DMS79 (cell line): ENCODE results near the gene GPR158.

Experiments used
- DNase-seq: peaks from one replicate; lab custom pipeline; 2025; lab: John Stamatoyannopoulos, UW

The GPR158 gene

DNA sequence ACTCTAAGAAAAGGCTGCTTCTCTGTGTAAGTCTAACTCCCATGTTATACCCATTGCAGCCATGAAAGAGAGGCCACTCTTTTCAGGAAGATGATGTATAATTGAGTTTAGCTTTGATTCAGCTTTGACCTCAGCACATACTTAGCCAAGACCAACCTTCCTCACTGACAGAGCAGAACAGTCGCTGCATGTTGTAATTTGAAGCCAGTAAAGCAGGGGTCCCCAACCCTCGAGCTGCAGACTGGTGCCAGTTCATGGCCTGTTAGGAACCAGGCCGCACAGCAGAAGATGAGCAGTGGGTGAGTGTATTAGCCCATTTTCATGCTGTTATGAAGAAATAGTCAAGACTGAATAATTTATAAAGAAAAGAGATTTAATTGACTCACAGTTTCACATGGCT lies 223.9 kb downstream of the GPR158 start:
- no peak for DNase-seq

DNA sequence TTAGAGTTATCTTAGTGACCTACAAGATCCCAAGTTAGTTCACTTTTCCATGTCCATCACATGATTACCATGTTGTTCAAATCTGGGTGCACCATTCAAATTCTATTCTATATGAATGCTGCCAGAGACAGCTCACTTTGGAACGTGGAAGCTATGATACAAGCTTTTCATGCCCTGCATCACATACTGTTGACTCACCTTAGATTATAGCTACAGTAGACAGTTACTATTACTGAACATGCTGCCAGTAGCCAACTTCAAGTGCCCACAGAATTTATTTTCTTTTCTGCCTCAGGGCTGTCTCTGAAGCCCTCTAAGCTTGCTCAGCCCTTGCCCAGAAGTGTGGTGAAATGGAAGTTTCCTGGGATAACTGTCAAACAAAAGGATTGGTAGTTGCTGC lies 231.1 kb downstream of the GPR158 start:
- DNase-seq, result no peak

DNA sequence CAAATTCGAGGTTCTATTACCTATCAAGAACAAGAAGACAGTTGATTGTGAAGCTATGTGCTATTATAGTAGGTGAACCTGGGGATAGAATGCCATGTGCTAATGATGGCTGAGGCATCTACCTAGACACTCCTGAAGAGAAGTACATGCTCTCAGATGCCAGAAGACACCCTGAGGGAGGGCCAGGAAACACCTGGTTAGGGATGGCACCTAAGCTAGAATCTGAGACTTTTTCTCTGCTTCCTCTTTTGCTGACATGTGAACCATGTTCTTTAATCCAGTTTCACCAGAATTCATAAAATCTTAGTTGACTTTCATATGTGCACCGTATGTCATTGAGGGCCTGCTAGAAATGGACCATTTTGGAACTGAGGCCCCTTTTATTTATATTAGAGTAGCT lies 242.8 kb downstream of the GPR158 start:
- DNase-seq, result no peak

DNA sequence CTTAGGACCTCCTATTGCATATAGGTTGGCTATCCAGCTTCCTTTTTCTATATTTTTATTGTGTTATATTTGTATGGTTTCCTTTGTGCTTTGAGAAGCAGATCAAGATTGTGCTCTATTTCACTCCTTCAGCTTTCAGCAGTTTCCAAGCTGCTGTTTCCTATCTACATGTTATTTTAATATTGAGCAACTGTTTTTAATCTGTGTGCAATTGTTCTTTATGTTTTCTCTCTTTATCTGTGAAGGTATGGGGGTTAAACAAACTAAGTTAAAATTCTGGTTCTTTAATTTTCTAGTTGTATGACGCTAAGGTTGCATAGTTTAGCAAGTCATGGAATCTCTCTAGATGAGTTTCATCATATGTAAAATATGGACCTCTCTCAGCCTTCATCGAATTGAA lies 251.0 kb downstream of the GPR158 start:
- no peak for DNase-seq

DNA sequence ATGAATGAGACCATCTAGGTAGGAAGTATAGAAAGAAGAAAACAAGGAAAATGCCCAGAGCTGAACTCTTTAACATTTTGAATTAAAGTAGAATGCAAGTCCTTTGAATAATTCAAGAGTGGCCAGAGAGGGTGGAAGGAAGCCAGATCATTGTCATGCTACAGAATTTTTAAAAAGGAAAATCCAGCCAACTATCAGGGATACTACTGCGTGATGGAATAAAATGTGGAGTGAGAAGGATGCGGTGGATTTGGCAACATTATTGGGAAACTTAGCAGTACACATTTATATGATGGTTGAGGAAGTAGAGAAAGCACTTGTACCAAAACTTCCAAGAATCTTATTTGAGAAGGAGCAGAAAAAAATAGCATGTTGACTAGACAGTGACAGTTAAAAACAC lies 261.6 kb downstream of the GPR158 start:
- no peak for DNase-seq

DNA sequence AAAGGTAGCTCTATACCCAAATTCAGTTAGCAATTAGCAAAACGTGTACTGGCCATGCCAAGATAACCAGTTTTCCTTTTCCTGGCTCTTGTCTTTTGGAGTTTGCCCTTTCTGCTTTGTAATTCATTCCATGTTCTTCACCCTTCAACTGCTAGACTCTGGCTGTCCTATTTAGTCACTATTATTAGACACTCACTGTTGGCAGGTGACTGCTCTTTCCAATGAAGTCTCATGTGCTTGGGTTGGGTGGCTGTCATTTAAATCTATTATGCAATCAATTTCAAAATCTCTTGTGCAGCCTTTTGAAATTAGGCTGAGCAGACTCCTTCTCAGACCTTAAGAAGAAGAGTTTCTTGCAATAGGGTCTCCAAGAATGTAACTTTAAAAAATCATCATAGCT lies 266.5 kb downstream of the GPR158 start:
- no peak for DNase-seq

DNA sequence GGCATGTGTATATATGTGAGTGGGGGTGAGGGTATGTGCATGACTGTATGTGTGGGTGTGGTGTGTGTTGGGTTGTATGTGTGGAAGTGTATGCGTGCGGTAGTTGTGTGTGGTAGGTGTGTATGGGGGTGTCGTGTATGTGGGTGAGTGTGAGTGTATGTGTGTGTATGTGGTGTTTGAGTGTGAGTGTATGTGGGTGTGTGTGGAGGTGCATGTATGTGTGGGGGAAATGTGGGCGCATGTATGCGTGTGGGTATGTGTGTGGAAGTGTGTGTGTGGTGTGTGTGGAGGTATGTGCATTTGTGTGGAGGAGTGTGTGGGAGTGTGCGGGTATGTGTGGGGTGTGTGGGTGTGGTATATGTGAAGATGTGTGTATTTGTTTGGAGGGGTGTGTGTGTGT lies 269.5 kb downstream of the GPR158 start:
- DNase-seq, result no peak

DNA sequence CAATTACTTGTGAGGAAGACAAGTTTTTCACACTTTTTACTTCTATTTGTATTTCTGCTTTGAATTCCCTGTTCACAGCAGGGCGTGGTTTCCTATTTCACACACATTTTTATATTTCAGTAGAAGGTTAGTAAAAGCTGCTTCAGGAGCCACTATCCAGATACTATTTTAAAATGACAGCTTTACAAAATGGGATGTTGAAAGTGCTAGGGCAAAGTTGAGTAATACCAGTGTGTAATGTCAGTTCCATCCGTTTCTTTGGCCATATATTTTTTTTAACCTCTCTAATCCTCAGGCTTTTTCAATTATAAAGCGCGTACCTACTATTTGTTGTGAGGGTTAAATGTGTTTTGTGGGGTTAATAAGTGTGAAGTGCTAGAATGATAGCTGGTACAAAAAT lies 276.6 kb downstream of the GPR158 start:
- DNase-seq, result no peak

DNA sequence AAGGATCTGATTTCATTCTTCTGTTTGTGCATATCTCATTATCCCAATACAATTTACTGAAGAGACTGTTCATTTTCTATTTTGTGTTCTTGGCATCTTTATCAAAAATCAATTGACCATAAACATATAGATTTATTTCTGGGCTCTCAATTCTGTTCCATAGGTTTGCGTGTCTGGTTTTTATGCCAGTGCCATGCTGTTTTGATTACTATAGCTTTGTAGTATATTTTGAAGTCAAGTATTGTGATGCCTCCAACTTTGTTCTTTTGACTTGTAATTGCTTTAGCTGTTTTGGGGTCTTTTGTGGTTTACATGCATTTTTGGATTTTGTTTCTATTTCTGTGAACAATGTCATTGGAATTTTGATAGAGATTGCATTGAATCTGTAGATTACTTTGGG lies 278.8 kb downstream of the GPR158 start:
- no peak for DNase-seq

DNA sequence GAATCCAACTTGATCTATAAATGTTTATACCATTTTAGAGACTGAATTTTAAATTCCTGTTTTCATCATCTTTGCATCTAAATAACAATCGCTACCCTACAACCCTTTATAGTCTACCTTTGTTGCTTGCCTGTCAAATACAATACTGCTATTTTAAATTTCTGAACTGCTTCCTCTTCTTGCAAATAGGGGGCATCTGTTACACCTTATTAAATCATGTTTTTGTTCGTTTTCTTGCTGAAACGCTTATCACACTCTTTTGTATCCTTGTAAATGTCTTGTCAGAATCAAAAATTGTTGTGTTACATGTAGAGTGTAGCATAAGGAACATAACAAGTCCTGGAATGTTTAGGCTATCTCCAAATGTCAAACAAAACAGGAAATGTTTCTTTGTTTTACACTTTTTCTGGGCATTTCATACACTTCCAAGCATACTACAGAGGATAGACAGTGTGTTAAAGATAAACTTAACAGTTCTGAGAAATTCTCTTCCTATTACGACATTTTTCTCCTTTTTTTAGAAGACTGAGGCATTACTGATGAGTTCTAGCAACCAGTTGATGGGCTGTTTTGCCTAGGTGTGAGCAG lies 281.3 kb downstream of the GPR158 start:
- no peak for DNase-seq

DNA sequence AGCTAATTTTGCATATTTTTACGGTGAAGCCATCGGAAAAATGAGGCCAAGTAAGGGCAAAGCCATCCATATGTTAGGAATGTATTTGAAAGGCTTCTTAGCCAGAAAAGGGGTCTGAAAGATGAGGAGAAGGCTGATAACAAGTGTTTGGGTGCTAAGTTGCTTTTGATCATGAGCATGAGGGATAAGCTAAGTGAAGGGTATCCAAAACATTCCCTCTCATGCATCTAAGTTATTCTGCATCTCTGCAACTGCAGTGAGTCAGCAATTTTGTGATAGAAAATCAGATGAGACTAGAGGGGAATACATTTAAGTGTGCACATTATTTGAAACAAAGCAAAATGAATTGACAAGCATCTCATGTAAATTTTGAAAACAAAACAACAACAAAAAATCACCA lies 282.8 kb downstream of the GPR158 start:
- no peak for DNase-seq

DNA sequence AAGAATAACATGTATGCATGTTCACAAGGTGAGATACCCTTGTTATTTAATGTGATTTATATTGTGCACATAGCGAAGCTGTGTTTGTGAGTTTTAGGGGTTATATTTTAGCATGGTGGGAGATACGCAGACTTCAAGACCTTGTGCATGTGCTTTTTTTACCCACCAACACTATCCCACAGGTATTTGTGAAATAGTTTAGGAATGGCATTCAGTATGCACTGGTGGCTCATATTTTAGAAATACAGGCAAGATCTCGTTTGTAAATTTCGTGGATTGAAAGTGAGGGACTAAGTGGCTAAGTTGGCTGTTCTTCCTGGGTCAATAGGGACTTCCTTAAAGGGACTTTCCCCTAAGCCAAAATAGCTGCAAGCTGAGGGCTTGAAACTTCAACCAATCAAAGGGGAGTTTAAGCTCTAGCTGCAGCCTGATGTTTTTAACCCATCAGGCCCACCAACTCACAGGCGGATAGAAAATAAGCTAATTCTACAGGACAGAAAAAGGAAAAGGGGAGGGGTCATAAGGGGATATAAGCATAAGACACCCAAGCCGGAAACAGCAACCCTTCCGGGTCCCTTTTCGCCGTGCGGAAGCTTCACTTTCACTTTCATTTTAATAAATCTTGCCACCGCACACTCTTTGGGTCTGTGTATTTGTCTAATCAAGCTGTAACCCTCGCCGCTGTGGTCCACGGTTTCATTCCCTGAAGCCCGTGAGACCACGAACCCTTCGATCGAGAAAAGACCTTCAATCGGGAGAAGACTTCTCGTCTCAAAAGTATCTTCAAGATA lies 291.0 kb downstream of the GPR158 start:
- DNase-seq, result peak; percentile 4

DNA sequence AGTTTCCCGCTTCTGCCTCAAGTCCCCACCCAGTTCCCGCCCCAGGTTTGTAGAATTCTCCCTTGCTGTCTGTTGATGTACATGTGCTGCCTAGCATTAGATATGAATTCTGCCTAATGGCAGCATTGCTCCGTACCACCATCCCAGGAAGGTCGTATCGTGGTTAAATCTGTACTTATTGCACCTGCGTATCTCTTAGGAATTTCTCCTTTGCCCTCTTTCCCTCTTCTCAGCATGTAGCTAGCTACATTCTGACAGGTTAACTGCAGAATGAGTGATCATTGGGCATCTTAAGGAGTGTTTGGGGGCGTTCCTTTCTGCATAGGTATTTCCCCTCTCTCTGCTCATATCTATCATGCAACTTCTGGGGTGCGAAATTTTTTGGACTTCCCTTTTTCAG lies 293.1 kb downstream of the GPR158 start:
- DNase-seq, result no peak

DNA sequence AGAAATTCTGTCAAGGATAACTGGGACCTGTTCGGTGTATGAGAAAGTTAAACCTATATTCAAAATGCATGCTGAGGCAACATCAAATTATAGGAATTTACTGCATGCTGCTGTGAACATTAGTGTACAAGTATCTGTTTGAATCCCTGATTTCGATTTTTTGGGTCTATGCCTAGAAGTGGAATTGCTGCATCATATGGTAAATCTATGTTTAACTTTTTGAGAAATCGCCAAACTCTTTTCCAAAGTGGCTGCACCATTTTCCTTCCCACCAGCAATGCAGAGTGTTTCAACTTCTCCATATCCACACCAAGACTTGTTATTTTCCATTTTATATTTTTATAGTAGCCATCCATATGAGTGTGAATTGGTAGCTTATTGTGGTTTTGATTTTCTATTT lies 306.7 kb downstream of the GPR158 start:
- DNase-seq, result no peak

DNA sequence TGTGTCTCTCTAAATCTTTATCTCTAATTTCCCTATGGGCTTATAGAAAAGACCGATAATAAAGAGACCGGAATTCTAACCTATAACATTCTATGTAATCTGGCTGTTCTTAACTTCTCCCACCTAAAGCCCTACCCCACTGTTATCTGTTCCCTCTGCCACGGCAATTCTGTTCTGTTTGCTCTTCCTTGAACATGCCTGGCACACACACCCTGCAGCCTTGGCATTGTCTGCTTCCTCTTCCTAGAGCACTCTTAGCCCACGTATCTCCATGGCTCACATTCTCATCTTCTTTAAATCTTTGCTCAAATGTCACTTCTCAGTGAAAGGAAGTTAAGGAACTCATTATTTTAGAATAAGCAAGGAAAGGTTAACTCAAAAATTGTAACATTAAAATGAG lies 309.2 kb downstream of the GPR158 start:
- DNase-seq, result no peak

DNA sequence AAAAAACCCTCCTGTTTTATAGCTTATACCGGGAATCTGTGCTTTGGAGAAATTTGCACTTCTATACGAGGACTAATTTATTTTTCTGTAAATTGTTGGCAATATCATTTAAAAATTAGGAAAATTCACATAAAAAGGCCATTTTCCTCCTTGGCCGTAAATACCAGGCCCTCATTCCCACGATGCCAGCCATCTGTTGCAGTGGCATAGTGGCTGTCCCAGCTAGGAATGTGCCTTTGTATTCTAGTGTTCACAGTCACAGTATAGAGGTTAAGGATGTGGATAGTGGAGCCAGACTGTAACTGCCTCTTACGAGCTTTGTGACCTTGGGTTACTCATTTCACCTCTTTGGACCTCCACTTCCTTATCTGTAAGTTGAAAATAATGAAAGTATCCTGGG lies 312.5 kb downstream of the GPR158 start:
- DNase-seq, result no peak

DNA sequence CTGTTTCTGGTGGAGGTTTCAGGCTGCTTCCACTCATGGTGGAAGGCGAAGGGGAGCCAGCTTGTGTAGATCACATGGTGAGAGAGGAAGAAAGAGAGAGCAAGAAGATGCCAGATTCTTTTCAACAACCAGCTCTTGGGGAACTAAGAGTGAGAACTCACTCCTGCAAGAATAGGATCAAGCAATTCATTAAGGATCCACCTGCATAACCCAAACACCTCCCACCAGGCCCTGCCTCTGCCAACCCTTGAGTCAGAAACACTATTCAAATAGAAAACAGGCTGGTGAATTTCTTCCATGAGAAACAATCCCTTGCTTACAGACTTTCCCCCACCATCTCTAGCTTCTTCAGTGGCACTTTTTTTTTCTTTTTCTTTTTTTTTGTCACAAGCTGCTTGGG lies 317.2 kb downstream of the GPR158 start:
- DNase-seq, result no peak

DNA sequence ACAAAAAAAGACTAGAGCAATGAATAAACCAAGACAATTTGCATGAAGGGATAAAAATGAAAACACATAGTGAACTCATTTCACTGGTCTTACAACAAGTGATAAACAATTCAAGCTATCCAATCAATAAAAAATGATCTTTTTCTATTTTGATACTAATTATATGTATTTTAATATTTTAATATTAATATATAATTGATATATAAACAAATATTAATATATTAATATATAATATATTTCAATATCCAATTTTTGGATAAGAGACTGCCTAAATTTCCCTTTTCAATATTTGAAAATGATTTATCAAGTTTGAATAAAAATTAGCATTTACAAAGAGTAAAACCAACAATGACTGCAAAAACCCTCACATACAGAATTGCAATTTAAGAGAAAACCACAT lies 317.9 kb downstream of the GPR158 start:
- DNase-seq, result no peak

DNA sequence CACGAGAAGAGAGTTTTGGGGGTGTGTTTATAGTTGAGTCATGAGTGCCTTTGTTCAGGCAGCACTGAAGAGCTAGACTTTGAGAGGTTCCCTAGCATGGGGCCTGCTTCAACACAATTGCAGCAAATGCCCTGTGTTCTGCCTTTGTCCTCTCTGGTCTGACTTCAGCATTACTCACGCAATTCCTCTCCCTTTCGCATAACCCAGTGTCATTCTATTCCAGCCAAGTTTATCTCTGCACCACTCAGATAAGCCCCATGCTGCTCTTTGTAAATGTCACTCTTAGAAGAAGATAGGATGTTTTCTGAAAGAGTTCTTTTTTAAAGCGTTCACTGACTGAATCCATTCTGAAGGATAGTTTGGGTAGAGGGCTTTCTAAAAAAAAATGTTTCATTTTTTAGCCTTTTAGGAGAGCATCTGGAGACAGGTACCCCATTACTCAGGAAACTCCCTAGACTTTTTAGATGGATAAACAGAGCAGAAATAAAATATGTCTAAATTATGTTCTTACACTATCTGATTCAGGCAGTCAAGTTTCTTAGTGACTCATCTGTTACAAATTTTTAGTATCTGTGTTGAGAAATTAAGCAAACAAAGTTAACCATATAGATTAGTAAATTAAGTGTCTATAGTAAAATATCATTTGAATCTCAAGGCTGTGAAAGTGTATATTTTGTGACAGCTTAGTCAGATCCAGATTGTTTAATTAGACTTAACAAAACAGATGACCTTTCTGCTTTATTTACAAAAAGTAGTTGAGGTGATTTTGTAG lies 318.5 kb downstream of the GPR158 start:
- no peak for DNase-seq

DNA sequence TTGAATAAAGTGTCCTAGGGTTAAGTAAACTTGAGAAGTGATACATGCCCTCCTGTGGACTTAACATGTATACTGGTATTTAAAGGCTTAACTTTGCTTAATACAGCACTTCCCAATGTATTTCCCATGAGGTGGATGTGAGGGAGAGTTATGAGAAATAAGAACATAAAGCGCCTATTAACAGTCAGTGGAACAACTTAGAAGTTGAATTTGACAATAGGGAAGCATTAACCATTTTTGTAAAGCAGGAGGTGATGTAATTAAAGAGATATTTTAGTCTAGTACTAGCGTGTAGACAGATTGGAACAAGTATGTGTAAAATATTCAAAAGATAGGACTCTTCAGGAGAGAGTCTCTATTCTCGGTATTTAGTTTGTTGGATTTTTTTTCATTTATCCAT lies 322.4 kb downstream of the GPR158 start:
- DNase-seq, result no peak

DNA sequence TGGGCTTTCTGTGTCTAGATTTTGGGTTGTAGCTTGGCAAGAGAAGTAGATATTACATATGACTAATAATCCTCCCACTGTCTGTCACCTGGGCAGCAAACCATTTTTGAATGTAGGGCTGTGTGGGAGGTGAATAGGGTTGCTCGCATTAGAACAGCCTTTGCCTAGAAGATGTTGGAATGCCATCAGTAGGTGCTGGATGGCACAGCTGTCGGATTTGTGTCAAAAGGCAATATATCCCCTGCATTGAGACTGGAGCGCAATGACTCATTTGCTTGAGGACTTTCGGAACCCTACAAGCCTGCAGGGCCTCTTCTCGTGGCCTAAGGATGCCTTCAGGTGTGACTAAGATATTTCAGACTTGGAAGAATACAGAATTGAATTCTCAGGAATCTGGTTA lies 323.8 kb downstream of the GPR158 start:
- DNase-seq, result no peak

DNA sequence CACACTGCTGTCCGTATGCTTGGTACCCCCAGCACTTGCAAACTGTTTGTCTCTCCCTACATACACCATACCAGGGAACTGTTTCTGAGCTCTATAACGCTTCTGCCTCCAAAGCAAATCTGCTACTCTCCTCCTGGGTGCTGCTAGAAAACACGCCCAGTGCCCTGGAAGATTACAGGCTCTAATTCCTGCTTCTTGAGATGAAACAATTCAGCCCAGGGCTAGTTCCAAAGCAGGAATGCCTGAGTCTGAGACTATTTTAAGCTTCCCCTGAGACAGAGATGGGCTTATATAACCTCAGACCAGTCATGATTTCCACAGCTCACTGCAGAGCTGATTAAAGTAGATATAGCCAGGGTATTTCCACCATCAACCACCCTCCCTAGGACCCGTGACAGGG lies 327.1 kb downstream of the GPR158 start:
- DNase-seq, result no peak

DNA sequence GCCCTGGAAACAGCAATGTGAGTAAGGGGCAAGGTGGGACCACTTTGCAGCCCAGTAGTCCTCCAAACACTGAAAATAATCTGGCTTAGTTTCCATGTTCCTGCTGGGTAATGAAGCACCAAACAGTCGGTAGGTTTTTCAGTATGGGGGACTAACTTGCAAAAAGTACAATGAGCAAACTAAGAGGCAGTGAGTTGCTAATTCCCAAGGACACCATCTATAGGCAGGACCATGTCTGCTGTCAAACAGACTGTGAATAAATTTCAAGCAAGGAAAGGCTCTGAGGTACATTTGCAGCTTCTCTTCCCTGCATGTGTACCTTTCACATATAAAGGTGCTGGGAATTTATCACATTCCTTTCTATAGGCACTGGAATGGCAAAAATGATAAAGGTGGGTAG lies 327.7 kb downstream of the GPR158 start:
- DNase-seq, result no peak
